ENCODE results near the gene COX19. TPM values are rescaled to one million over a fixed set of nuclear protein-coding genes. Genes with fewer than 3 reads are reported as not detected.

The COX19 gene
- total RNA-seq, 4 donors from 2014 or later: 6.3 to 13.3 (median 9.7) TPM

DNA sequence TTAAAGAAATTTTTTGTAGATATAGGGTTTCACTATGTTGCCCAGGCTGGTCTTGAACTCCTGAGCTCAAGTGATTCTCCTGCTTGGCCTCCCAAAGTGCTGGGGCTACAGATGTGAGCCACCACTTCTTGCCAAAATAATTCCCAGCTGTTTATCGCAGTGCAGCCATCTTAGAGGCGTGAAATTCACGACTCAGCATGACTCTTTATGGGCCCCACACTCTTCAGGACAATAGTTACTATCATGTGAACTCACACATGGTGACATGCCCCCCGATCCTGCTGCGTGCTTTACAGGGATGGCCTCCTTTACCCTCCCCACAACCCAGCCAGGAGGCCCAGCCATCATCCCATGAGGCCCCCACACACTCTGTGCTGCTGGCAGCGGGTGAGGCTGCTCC is 4.6 kb downstream of the COX19 start:
- no peak overlapping the region for H3K27ac ChIP-seq (replicated peaks in 1 of 4)
- 91% methylated on average over 6 of the region's 6 CpGs for WGBS
- H3K36me3 ChIP-seq: peaks cover 53 to 73% (median 67%) of the 10 kb centered on the region in 4 donors
- no peaks in the 10 kb centered on the region for H3K27me3 ChIP-seq
- H3K9me3 ChIP-seq: no peaks in the 10 kb centered on the region
- TF ChIP-seq POLR2AphosphoS5 (IDR thresholded peaks at IDR 0.05) (no peak), POLR2A (IDR thresholded peaks at IDR 0.05; ENCODE audit: low read depth) (no peak), EP300 (IDR thresholded peaks at IDR 0.05) (no peak)
- TF ChIP-seq, protein P1, sequence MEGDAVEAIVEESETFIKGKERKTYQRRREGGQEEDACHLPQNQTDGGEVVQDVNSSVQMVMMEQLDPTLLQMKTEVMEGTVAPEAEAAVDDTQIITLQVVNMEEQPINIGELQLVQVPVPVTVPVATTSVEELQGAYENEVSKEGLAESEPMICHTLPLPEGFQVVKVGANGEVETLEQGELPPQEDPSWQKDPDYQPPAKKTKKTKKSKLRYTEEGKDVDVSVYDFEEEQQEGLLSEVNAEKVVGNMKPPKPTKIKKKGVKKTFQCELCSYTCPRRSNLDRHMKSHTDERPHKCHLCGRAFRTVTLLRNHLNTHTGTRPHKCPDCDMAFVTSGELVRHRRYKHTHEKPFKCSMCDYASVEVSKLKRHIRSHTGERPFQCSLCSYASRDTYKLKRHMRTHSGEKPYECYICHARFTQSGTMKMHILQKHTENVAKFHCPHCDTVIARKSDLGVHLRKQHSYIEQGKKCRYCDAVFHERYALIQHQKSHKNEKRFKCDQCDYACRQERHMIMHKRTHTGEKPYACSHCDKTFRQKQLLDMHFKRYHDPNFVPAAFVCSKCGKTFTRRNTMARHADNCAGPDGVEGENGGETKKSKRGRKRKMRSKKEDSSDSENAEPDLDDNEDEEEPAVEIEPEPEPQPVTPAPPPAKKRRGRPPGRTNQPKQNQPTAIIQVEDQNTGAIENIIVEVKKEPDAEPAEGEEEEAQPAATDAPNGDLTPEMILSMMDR (IDR thresholded peaks at IDR 0.05): no peak
- intact Hi-C loops (cut with DNase I): no loop called here
- DNase-seq (ENCODE audit: extremely low spot score): no peak
- H3K4me3 ChIP-seq: no peak overlapping the region
- peaks cover 31 to 63% (median 54%) of the 10 kb centered on the region in 4 donors for H3K4me1 ChIP-seq

DNA sequence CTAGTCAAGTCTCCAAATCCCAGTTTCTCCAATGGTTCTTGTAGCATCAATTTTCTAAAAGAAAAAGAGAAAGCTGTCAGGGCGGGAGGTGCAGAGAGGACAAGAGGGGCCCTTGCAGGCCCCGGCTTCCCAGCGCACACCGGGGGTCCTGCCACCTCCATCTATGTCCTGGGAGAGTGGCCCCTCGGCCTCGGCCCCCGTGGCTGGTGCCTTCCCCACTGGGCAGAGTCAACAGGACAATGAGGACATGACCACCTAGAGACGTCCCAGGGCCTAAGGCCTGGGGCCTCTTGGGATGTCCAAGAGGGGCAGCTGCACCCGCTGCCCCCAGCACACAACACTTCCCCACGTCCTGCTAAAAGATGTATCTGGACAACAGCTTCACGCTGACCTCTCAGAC is 5.9 kb downstream of the COX19 start:
- H3K9me3 ChIP-seq: no peaks in the 10 kb centered on the region
- H3K36me3 ChIP-seq: peaks cover 53 to 73% (median 67%) of the 10 kb centered on the region in 4 donors
- intact Hi-C loops (cut with DNase I): no loop called here
- H3K27ac ChIP-seq (replicated peaks in 1 of 4): no peak overlapping the region
- no peaks in the 10 kb centered on the region for H3K27me3 ChIP-seq
- 89% methylated on average over 11 of the region's 11 CpGs for WGBS
- TF ChIP-seq EP300 (IDR thresholded peaks at IDR 0.05): no peak
- TF ChIP-seq POLR2A (IDR thresholded peaks at IDR 0.05; ENCODE audit: low read depth): no peak
- TF ChIP-seq POLR2AphosphoS5 (IDR thresholded peaks at IDR 0.05): no peak
- TF ChIP-seq, protein P1 (IDR thresholded peaks at IDR 0.05): no peak
- no peak overlapping the region for H3K4me3 ChIP-seq
- H3K4me1 ChIP-seq: peaks cover 40 to 67% (median 59%) of the 10 kb centered on the region in 4 donors
- DNase-seq (ENCODE audit: extremely low spot score): no peak

DNA sequence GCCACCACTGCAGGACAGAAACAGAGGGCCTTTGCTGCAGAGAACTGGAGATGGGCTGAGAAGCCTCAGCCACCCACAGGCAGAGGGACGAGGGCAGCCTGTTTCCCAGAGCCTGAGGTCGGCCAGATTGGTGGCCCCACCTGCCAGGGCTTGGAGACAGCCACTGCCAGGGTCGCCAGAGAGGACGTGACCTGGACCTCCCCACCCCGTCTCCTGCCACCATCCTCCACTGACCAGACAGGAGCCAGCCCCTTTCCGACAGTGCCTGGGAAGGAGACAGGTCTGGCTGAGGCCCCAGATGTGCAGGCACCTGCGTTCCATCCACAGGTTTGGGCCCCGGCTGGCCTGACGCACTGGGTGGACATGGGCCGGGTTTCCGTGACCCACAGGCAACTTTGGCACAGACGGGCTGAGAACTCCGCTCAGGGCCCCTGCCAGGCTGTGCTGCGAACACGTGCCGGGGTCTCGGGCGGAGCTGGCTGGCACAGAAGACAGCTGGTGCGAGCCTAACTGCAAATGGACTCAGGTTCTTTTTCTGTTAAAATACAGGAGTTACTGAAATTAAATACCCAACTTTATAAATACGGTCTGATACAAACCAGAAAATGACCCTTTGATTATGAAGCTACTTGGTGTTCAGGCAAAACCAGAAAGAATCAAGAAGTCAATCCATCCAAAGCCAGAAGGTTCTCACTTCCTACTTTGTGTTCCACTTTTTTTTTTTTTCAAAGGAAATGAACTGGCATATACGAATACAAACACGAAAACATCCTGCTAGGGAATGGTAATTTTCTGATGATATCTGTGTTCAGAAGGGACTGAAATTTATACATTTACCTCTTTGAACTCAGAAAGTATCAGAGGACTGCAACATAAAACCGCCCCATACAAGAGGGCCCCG is 6.9 kb downstream of the COX19 start:
- Histone ChIP-seq H3K4me3 (no peak overlapping the region), H3K9me3 (no peaks in the 10 kb centered on the region), H3K36me3 (peaks cover 53 to 72% (median 66%) of the 10 kb centered on the region in 4 donors), H3K27me3 (no peaks in the 10 kb centered on the region), H3K27ac (replicated peaks in 1 of 4) (no peak overlapping the region), H3K4me1 (peaks cover 40 to 67% (median 59%) of the 10 kb centered on the region in 4 donors)
- TF ChIP-seq EP300 (IDR thresholded peaks at IDR 0.05): no peak
- no peak for TF ChIP-seq POLR2A (IDR thresholded peaks at IDR 0.05; ENCODE audit: low read depth)
- TF ChIP-seq, protein P1 (IDR thresholded peaks at IDR 0.05): no peak
- no peak for TF ChIP-seq POLR2AphosphoS5 (IDR thresholded peaks at IDR 0.05)
- DNase-seq (ENCODE audit: extremely low spot score): no peak
- WGBS: 89% methylated on average over 23 of the region's 24 CpGs
- intact Hi-C loops (cut with DNase I): no loop called here

DNA sequence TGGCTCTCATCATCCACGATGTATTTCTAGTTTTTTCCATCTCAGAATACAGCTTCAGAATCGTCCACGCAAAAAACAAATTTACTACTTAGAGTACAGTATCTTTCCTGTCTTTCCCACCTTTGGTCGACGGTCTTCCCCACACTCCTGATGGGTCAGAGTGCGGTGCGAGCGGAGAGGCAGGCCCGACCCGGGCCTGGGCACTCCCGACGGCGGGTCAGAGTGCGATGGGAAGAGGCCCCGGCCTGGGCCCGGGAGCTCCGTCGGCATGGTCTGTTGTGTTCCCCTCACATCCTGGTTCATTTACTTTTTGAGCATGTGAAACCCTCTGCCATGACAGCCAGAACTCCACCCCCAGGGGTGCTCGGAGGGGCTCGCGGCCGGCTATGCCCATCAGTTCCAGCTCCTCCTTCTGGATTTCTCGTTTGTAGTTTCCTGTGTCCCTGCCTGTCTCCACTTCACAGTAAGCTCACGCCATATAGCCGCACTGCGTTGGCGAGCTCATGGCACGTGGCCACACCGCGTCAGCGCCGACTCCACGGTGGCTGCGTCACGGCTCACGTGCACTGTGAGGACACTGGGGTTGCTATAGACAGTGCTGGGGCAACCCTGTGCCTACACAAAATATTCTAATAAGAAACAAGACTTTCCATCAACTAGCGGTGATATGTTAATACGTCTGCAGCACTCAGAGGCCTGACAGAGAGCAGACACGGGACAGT is 7.8 kb downstream of the COX19 start:
- Histone ChIP-seq H3K4me3 (no peak overlapping the region), H3K27ac (replicated peaks in 1 of 4) (no peak overlapping the region), H3K9me3 (no peaks in the 10 kb centered on the region), H3K27me3 (no peaks in the 10 kb centered on the region), H3K4me1 (peaks cover 38 to 67% (median 59%) of the 10 kb centered on the region in 4 donors), H3K36me3 (peaks cover 45 to 63% (median 57%) of the 10 kb centered on the region in 4 donors)
- intact Hi-C loops (cut with DNase I): no loop called here
- TF ChIP-seq EP300 (IDR thresholded peaks at IDR 0.05) (no peak), POLR2A (IDR thresholded peaks at IDR 0.05; ENCODE audit: low read depth) (no peak), POLR2AphosphoS5 (IDR thresholded peaks at IDR 0.05) (no peak)
- TF ChIP-seq, protein P1 (IDR thresholded peaks at IDR 0.05): no peak
- WGBS: 90% methylated on average over 35 of the region's 39 CpGs
- no peak for DNase-seq (ENCODE audit: extremely low spot score)
